GM12891 (cell line): ENCODE results near the gene PHRF1. TPM values are rescaled to one million over a fixed set of nuclear protein-coding genes. Genes with fewer than 3 reads are reported as not detected.
A peak's percentile ranks its signal among the peaks of the same experiment; 100 is the strongest.

ENCODE experiments used
- DNase-seq: peaks from one replicate; pipeline ENCODE4 v3.0.0; 2011; ENCODE audit warnings: low spot score; ENCODE audit not compliant: insufficient read length
- FAIRE-seq: peaks from 2 replicates; lab custom pipeline; 2011; peaks lifted over from hg19 to GRCh38; lab: Jason Lieb, UNC
- PAX5 ChIP-seq: IDR thresholded peaks from 2 replicates; pipeline ENCODE4 v1.6.1; 2011; ENCODE audit warnings: low read length, moderate library complexity, mild to moderate bottlenecking; ENCODE audit not compliant: insufficient read depth, severe bottlenecking
- POLR2A ChIP-seq: IDR thresholded peaks from 2 replicates; pipeline ENCODE4 v1.6.1; 2011; ENCODE audit warnings: low read depth, low read length, control low read depth
- POLR2AphosphoS5 ChIP-seq: IDR thresholded peaks from 2 replicates; pipeline ENCODE4 v1.6.1; 2011; ENCODE audit warnings: low read depth, low read length, control low read depth
- POU2F2 ChIP-seq: IDR thresholded peaks from 2 replicates; pipeline ENCODE4 v1.6.1; 2011; ENCODE audit warnings: low read depth, mild to moderate bottlenecking, control low read depth, low read length, moderate library complexity
- SPI1 ChIP-seq: IDR thresholded peaks from 2 replicates; pipeline ENCODE4 v1.6.1; 2011; ENCODE audit warnings: low read depth, low read length, control low read depth
- TAF1 ChIP-seq: IDR thresholded peaks from 2 replicates; pipeline ENCODE4 v1.6.1; 2011; ENCODE audit warnings: low read depth, low read length, control low read depth
- polyA plus RNA-seq: library from polyadenylated mRNA; unstranded; fragments of >200 nt; gene quantifications from one replicate; pipeline ENCODE4 v1.2.1, GENCODE V29; 2012; ENCODE audit warnings: low read depth, missing spikeins, inconsistent platforms; ENCODE audit not compliant: missing spikeins

The PHRF1 gene
- polyA plus RNA-seq: 12.5 TPM

GRCh38 chr11:575996-576768, at the start of gene PHRF1:
Gene PHRF1 (plus strand): TSS chr11:576470. CDS start chr11:581513, 5,043 bp downstream.
- peak; percentile 99 for DNase-seq
- peak; percentile 98 for FAIRE-seq
- peak; percentile 85 for TF ChIP-seq PAX5
- peak; percentile 94 for TF ChIP-seq TAF1
- no peak for TF ChIP-seq POU2F2
- peak; percentile 72 for TF ChIP-seq POLR2AphosphoS5
- TF ChIP-seq SPI1: no peak
- peak; percentile 83 for TF ChIP-seq POLR2A

GRCh38 chr11:528166-528814, 48.0 kb upstream of the PHRF1 start:
- FAIRE-seq: no peak
- DNase-seq: no peak

GRCh38 chr11:528815-529727, 47.2 kb upstream of the PHRF1 start:
- FAIRE-seq (no peak), DNase-seq (no peak)
- no peak for TF ChIP-seq PAX5
- no peak for TF ChIP-seq TAF1
- TF ChIP-seq POLR2A: no peak
- TF ChIP-seq POLR2AphosphoS5: no peak
- TF ChIP-seq SPI1: no peak
- TF ChIP-seq POU2F2: no peak

More at GRCh38 chr11:528166-528814, 48.0 kb upstream of the PHRF1 start:
- no peak for TF ChIP-seq POU2F2
- TF ChIP-seq TAF1: no peak
- no peak for TF ChIP-seq SPI1
- TF ChIP-seq POLR2A: no peak
- TF ChIP-seq POLR2AphosphoS5: no peak

- TF ChIP-seq POU2F2: no peak
- TF ChIP-seq TAF1: no peak
- no peak for TF ChIP-seq PAX5
- no peak for TF ChIP-seq POLR2AphosphoS5
- DNase-seq: no peak
- FAIRE-seq: no peak
Measured at GRCh38 chr11:529728-530411, 46.4 kb upstream of the PHRF1 start.

GRCh38 chr11:530960-531831, 45.1 kb upstream of the PHRF1 start:
- no peak for FAIRE-seq
- DNase-seq: no peak
- TF ChIP-seq PAX5: no peak

GRCh38 chr11:531919-532526, 44.2 kb upstream of the PHRF1 start:
- TF ChIP-seq TAF1 (no peak), SPI1 (no peak), PAX5 (no peak), POLR2A (no peak), POU2F2 (no peak), POLR2AphosphoS5 (no peak)
- no peak for DNase-seq
- FAIRE-seq: no peak

GRCh38 chr11:532527-532985, 43.7 kb upstream of the PHRF1 start:
- no peak for FAIRE-seq
- TF ChIP-seq POLR2A: no peak
- TF ChIP-seq TAF1: no peak
- no peak for TF ChIP-seq POLR2AphosphoS5
- no peak for TF ChIP-seq SPI1
- TF ChIP-seq PAX5: no peak
- TF ChIP-seq POU2F2: no peak
- no peak for DNase-seq

- TF ChIP-seq TAF1: no peak
- TF ChIP-seq POLR2A: no peak
- TF ChIP-seq SPI1: no peak
- TF ChIP-seq POU2F2: no peak
- no peak for TF ChIP-seq POLR2AphosphoS5
- TF ChIP-seq PAX5: no peak
- FAIRE-seq (no peak), DNase-seq (no peak)
Measured at GRCh38 chr11:532986-533585, 43.2 kb upstream of the PHRF1 start.
